CD4-positive, alpha-beta T cell treated with Interleukin-21 for 1 hour (primary cell): ENCODE data around the gene LIG3.
"Not testable (repeated sequence)": the region's sequence is repeated elsewhere in the genome, so short reads cannot be mapped to it uniquely, and the experiment has no call there.

ENCODE experiments used
- DNase-seq: peaks from one replicate; pipeline ENCODE4 v3.0.0-alpha.2; 2020

Gene LIG3

DNA sequence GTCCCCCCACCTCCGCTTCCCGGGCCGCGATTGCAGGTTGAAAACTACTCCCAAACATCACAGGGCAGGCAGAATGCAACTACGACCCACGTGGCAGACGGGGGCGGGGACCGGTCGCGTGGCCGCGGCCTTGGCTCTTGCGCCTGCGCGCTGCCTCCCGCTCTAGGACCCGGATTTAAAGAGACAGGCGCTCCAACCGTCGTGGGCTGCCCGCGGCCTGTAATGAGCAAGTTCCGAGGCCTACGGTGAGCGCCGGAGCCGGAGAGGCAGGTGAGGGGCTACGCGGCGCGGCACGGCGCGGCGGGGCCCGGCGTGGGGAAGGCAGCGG lies at the start of gene LIG3:
LIG3 (plus strand) TSS at position 160 of the 328 bp plus-strand sequence. CDS start 2,494 bp downstream, outside the sequence.
- peak; percentile 94 for DNase-seq

DNA sequence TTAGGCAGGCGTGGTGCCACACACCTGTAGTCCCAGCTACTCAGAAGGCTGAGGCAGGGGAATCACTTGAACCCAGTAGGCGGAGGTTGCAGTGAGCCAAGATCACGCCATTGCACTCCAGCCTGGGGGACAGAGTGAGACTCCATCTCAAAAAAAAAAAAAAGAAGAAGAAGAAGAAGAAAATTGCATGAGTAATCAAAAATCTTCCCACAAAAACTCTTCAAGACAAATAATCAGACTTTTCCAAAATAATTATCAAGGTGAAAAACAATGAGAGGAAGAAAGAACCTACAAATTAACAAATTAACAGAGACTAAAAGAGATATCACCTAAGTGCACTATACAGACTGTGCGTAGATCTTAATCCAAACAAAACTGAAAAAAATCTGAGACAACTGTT lies 29.5 kb upstream of the LIG3 start:
- not testable (repeated sequence) for DNase-seq

DNA sequence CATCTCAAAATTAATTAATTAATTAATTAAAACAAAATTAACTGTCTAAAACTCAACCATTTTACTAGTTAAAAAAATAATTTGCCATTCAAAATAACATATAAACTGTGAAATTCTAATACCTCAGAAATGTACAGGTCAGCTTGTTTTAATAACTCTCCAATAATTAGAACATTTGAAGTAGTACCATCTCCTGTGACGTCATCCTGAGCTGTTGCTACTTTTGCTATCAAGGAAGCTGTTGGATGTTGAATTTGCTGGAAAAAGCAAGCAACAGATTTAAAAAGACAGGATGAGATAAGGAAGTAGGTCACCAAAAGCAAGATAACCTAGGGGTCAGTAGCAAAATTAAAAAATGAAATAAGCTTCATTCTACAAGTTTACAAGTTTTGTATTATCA lies 21.9 kb upstream of the LIG3 start:
- no peak for DNase-seq

DNA sequence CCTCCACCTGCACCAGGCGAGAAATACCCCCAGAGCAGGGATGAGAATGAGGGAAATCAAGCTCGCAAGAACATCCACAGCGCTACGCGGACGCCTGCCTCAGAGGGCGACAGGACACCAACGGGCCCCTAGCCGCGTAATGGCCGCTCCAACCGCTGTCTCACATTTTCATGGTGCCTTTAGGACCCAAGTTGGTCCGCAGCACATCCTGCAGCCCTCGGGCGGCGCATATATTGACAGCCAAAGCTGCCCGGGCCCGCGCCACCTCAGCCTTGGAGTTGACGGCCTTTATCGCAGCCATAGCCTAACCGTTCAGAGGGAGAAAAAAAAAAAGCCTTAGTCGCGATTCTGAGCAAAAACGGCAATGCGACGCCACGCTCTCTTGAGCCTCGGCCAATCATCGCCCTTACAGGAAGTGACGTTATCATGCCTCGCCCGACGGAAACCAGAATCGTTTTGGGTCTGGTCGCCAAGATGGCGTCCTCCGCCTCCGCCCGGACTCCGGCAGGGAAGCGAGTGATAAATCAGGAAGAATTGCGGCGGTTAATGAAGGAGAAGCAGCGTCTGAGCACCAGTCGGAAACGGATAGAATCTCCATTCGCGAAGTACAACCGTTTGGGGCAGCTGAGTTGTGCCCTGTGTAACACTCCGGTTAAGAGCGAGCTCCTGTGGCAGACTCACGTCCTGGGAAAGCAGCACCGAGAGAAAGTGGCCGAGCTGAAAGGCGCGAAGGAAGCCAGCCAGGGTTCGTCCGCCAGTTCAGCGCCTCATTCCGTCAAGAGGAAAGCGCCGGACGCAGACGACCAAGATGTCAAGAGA lies 19.0 kb upstream of the LIG3 start, which contains the start of the genes CCT6B and ZNF830:
CCT6B (minus strand) TSS at position 368 of the 819 bp plus-strand sequence; CDS start at position 301, 67 bp downstream.
ZNF830 (plus strand) TSS at position 448 of the 819 bp plus-strand sequence; CDS start at position 475, 27 bp downstream.
- peak; percentile 94 for DNase-seq

DNA sequence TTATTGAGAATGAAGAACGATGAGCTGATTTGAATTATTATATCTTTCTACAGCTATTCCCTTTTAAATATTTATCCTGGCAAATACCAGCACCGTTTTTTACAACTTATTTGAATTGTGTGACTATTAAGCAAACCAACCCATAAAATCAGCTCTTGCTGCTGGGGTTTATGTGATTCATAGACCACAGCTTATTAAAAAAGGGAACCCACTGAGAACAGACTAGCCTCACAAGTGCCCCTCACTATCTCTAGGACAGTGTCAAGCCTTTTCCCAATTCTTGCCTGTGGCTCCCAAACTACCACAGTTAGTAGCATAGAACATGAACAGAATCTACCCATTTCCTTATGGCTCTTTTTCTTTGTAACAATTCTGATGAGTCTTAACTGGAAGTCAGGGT lies 6.1 kb upstream of the LIG3 start:
- DNase-seq, result no peak

DNA sequence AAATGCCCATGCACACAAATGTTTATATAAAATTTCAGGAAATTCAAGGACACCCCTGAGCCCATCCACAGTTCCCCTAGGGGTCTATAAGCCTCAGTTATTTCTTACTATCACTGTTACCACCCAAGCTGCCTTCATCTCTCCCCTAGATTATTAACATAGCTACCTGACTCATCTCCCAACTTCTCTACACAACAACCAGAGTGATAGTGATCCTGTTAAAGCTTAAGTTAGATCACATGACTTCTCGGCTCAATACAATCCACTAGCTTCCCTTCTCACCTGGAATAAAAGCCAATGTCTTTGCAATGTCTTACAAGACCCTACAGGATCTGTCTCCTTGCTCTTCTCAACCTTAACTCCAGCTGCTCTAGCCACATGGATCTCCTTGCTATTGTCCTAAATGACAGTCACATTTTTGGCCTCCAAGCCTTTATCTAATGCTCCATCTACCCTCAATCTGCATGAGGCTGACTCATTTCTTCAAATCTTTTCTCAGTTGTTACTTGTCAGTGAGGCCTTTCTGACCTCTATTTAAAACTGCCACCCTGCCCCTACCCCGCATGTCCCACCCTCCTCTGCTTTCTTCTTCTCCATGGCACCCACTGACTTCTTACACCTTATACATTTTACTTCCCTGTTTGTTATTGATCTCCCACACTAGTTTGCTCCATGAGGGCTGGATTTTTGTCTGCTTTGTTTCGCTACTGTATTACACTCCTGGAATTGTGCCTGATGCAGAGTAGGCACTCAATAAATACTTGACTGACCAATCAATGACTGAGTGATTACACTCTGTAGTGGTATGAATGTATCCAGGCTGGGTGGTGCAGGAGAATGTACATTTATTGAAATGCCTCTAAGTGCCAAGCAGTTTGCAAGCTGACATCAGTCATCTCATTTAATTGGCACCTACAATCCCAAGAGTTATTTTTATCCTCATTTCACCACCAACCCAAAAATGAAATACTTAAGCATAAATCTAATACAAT lies 5.2 kb upstream of the LIG3 start:
- DNase-seq, result no peak

DNA sequence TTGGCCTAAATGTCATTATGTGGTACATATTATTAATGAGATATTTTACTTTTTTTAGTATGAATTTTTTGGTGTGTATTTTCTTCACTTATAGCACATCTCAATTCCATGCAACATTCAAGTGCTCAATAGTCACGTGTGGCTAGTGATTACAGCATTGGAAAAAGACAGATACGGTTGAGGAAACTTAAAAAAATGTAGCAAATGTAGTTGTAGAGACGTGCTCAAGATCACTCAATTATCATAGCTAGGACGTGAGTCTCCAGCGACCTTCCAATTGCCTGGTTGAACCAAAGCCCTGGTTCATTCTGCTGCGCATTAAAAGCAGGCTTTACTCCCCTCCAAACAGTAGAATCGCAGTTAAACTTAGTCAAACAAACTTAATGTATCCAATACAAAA lies 1.2 kb upstream of the LIG3 start:
- no peak for DNase-seq

DNA sequence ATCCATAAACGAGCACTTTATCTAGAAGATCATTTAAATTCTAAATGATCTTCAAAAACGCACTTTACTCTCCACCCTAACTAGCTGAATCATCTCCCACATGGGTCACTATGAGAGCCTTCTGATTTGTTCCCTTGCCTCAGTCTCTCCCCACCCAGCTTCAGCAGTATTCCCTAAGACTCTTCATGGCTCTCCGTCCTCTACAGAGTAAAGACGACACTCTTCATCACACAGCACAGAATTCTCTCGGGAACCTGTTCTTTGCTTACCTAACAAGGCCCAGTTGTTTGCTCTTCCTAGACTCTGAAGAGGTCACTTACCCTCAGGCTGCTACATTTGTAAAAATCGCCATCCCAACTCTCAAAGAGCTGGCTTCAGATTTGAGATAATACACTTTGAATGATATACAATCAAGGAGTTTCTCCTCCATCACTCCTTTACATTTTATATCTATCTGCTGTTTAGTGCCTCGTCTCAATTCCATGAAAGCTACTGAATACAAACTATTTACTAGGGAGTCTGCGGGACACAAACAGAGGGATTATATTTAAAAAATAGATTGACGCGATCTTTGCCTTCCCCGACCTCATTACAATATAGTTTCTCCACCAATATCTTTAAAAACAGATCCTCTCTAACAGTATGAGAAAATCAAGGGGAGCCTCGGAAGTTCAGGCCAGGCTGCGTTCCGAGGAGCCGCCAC lies 511 bp upstream of the LIG3 start:
- no peak for DNase-seq

DNA sequence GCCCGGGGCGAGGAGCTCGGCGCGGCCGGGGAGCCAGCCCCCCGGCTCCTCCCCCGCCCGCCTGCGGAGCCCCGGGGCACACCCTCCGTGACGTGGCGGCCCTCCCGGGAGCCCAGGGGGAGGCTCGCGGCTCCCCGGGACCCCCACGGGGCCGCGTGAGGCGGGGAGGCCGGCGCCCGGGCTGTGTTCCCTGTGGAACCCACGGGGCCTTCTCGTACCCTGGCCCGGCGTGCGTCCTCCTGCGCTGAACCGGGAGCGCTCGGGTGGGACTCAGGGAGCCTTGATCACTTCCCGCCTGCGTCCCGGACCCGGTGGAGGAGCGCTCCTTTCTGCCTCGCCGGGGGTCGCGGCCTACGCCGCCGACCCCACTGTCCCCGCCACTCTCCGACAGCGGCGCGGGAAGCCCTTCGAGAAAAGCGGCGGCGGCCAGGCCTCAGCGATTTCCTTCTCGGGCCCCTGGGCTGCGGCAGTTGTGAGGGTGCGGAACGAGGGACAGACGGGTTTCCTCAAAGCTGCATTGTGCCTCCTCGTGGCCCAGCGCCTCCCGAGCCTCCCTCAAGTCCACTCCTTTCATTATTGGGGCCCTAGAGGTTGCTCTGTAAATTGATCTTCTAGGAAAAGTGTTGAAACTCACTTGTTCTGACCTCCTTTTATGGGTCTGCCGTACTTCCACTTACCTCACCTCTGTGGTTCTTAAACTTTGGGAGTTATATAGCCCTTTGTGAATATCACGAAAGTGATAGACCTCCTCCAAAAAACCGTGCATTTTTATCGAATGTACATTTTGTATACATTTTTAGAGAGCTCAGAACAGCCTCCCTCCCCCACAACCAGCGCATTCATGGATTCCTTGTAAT lies 597 bp downstream of the LIG3 start:
- peak; percentile 80 for DNase-seq

DNA sequence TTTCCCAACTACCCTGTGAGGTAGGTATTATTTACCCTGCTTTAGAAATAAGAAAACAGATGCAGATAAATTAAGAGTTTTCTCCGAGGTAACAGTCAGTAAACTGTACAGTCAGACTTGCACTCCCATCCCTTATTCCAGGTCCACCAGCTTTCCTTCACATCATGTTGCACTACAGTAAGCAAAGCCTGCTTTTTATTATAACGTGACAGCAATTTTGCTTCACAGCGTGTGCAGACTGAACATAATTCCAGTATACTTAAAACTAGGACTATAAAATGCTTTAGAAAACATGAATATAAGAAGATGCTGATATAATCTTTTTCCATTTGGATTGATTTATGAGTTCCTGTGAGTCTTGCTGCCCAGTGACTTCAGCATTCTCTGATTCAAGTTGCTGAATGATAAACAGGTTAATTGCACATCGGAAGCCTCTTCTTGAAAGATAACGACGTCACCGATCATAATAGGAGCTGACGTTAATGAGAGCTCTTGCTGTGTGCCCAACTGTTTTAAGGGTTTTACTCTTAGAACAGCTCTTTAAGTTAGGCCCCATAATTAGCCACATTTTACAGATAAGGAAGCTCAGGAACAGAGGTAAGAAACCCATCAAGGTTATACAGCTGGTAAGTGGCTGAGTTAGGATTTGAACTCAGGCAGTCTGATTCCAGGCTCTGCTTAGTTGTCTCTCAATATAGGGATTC lies 1.4 kb downstream of the LIG3 start:
- DNase-seq, result peak; percentile 9

DNA sequence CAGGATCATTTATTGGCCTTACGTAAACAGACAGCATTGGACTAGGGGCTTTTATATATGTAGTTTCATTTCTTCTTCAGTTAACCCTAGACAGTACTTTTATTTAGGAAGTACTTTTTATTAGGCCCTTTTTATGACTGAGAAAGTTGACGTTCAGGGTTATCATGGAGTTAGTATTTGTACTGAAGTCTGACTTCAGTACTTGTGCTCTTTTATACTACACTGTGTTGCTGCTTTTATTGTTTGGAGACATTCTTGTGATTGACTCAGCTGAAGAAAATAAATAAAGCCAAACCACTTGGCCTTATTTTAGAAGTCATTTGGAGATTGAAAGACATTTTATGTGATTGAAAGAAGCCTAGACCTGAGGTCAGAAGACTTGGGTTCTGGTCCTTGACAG lies 6.9 kb downstream of the LIG3 start:
- DNase-seq, result no peak

DNA sequence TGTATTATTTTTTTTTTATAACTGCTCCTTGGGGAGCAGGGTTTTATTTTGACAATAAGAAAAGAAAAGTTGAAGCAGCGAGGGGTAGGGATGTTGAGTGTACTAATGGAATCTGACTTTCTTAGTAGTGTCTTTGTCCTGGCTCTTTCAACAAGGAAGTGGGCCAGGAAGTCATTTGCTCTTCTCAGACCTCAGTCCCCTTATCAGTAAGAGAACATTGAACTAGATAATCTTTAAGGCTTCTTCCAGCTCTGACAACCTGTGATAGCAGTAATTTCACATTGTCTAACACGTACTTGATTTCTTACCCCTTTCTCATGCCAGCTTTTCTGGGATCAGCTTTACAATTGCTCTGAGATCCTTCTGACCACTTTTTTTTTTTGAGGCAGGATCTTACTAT lies 8.3 kb downstream of the LIG3 start:
- no peak for DNase-seq

DNA sequence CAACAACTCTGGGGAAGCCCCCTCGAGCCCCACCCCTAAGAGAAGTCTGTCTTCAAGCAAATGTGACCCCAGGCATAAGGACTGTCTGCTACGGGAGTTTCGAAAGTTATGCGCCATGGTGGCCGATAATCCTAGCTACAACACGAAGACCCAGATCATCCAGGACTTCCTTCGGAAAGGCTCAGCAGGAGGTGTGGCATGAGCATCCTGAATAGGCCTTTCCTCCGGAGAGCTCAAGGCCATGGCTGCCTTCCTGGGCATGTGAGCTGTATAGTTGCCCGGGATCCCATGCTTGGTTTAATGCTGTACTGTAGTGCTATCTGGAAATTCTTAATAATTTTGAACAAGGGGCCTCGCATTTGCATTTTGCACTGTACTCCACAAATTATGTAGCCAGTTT lies 9.2 kb downstream of the LIG3 start:
- no peak for DNase-seq

DNA sequence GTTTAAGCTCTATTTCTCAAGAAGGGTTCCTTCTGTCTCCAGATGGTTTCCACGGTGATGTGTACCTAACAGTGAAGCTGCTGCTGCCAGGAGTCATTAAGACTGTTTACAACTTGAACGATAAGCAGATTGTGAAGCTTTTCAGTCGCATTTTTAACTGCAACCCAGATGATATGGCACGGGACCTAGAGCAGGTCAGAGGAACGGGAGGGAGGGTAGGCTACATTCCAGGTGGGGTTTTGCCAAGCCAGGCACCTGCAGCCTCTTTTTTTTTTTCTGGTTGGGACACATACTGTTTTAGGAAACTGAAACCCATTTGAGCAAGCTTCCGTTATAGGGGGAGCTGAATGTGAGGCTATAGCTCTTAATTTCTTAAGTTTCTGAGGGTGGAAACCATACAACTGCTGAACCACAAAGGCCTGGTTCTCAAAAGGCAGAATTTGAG lies 10.6 kb downstream of the LIG3 start:
- DNase-seq, result no peak

DNA sequence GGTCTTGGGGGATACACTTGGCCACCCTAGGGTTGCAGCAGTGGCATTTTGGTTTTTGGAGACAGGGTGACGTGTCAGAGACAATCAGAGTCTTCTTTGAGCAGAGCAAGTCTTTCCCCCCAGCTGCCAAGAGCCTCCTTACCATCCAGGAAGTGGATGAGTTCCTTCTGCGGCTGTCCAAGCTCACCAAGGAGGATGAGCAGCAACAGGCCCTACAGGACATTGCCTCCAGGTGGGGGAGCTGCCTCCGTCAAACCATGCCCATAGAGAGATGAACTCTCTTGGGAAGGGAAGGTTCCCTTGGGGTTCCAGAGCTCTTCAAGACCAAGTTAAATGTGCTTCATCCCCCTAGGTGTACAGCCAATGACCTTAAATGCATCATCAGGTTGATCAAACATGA lies 11.3 kb downstream of the LIG3 start:
- no peak for DNase-seq

DNA sequence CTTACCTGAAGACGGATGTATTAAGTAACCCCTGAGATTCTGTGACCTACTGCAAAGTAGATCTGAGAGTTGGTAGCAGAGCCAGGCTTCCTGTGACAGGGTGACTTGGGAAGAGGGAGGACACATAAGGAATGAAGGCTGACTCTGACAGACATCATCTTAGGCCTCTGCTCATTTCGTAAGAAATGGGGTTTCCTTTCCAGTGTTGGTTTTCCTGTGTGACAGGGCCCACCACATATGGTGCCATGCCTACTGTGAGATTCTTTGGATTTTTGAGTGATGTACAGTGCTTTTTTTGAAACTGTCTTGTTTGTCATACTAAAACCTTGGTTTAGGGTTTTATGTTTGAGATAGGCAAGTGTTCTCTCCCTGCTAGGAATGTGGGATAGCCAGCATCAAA lies 12.7 kb downstream of the LIG3 start:
- no peak for DNase-seq

DNA sequence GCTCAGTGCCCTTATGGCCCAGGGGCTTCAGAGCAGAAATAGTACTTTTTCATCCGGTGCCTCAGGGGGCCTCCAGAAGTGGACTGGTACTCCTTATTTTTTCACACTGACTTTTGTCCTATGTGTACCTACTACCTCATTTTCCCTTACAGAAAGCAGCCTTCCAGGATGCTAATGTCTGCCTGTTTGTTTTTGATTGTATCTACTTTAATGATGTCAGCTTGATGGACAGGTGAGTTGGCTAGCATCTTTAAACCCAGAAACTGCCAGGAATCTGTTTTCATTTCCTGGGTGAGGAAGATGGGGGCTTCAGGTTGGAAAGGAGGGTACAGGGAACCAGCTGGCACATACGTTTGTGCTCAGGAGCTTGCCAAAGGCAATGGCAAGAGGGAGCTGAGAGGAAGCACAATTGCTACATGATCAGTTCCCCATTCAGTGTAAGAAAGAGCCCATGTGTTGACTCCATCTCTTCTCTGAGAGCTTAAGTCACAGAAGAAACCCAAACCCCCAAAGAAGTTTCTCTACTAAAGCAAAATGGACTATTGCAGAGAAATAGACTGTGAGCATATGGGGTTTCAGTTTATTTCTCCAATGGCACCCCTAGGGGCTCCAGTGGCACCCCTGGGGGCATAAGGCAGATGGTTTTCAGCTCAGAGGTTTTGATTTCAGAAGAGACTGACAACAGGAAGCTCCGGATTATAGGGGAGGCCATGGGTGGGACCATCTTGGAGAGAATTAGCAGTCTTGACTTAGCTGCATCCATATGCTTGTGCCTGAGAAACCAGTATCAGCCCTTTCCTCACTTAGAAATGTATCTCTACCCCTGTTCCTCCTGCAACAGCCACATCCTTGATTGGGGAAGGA lies 16.3 kb downstream of the LIG3 start:
- no peak for DNase-seq

DNA sequence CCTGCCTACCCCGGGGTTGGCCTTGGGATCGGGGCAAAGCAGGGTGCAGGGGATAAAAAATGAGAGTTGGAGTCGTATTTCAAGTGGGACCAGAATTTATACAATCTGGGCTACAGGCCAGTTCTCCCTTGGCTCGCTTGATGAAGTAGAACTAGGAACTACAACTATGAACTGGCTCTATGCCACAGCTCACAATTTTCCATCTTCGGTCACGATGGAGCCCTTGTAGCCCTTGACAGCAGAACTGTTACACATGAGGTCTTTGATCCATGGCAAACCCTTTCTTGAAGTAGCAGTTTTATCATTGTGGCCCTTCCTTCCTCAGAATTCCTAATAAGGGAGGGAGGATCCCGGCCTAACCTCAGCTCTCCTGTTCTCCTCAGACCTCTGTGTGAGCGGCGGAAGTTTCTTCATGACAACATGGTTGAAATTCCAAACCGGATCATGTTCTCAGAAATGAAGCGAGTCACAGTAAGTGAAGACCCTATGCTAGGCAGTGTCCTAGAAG lies 17.1 kb downstream of the LIG3 start:
- DNase-seq, result no peak

DNA sequence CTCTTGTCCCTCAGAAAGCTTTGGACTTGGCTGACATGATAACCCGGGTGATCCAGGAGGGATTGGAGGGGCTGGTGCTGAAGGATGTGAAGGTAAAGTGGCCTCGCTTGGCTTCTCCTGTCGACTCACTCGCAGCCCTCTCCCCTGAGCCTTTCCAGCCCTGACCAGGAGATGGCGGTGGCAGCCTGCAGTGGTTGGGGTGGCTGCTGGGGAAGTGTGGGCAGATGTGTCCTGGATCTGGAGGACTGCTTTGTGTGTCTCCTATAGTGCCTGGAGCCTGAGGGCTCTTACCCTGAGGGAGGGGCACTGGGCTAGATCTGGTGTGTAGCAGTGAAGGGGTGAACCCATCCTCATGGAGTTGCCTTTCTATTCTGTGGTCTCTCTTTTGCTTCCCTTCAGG lies 17.9 kb downstream of the LIG3 start:
- peak; percentile 85 for DNase-seq

DNA sequence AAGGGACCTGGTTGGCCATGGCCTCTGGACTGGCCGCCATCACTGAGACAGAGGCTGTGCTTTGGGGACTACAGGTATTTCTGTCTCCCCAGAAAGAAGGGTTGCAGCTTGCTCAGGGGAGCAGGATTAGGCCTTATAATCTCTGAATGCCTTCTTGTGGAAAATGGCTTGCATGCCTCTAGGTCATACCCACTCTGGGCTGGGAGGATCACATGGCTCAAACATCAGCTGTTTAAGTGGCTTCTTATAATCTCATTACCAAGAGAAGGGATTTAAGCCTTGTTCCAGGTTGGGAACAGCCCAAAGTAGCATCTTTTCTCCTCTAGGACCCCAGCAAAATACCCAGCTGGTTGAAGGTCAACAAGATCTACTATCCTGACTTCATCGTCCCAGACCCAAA lies 19.1 kb downstream of the LIG3 start:
- no peak for DNase-seq
